Stimulated activated CD4-positive, alpha-beta T cell treated with anti-CD3 and anti-CD28 coated beads, Interleukin-1b, Interleukin-23, amount 100 ng/mL, for 48 hours (primary cell): ENCODE measurements around the gene IQSEC1.

Experiments used
- DNase-seq: peaks from one replicate; pipeline ENCODE4 v3.0.0-alpha.2; 2020

The IQSEC1 gene

GRCh38 chr3:13106308-13107001 is 33.2 kb upstream of the IQSEC1 start:
- DNase-seq, result no peak

GRCh38 chr3:13105896-13106250 is 32.6 kb upstream of the IQSEC1 start:
- no peak for DNase-seq

GRCh38 chr3:13105181-13105895 is 32.1 kb upstream of the IQSEC1 start:
- no peak for DNase-seq

- DNase-seq, result no peak
Measured at GRCh38 chr3:13104511-13104910, 31.3 kb upstream of the IQSEC1 start.

- DNase-seq, result no peak
Measured at GRCh38 chr3:13103416-13104058, 30.3 kb upstream of the IQSEC1 start.

- DNase-seq, result no peak
Measured at GRCh38 chr3:13102386-13103345, 29.4 kb upstream of the IQSEC1 start.

- no peak for DNase-seq
Measured at GRCh38 chr3:13099707-13100106, 26.5 kb upstream of the IQSEC1 start.

GRCh38 chr3:13098192-13098988 is 25.2 kb upstream of the IQSEC1 start:
- DNase-seq, result no peak

GRCh38 chr3:13096356-13096755 is 23.1 kb upstream of the IQSEC1 start:
- DNase-seq, result no peak

GRCh38 chr3:13095408-13095937 is 22.2 kb upstream of the IQSEC1 start:
- DNase-seq, result no peak

- DNase-seq, result no peak
Measured at GRCh38 chr3:13093687-13094086, 20.5 kb upstream of the IQSEC1 start.

- no peak for DNase-seq
Measured at GRCh38 chr3:13092621-13093617, 19.7 kb upstream of the IQSEC1 start.

- peak; percentile 75 for DNase-seq
Measured at GRCh38 chr3:13091898-13092611, 18.8 kb upstream of the IQSEC1 start.

GRCh38 chr3:13088028-13089006 is 15.1 kb upstream of the IQSEC1 start:
- no peak for DNase-seq

GRCh38 chr3:13087320-13087990 is 14.2 kb upstream of the IQSEC1 start:
- DNase-seq, result no peak

GRCh38 chr3:13086531-13086981 is 13.3 kb upstream of the IQSEC1 start:
- DNase-seq, result no peak

GRCh38 chr3:13085846-13086179 is 12.6 kb upstream of the IQSEC1 start:
- DNase-seq, result no peak
